OCI-LY1 (cell line): ENCODE data around the gene RNF181.
"Not testable (repeated sequence)": the region's sequence is repeated elsewhere in the genome, so short reads cannot be mapped to it uniquely, and the experiment has no call there.

Source experiments
- H2AFZ ChIP-seq: fragments of 200-600 bp; sonication (generic), shearing (Covaris generic); 2 replicates; pipeline ENCODE4 v1.6.0; 2014; ENCODE audit warnings: antibody characterized with exemption, mild to moderate bottlenecking, low read length
- H3F3A ChIP-seq: fragments of 200-600 bp; sonication (generic), shearing (Covaris generic); 2 replicates; pipeline ENCODE4 v1.6.0; 2014; ENCODE audit warnings: mild to moderate bottlenecking, antibody characterized with exemption, low read length, moderate library complexity; ENCODE audit not compliant: insufficient read depth
- H3K27ac ChIP-seq: fragments of 200-600 bp; sonication (generic); 2 replicates; pipeline ENCODE4 v1.5.1; 2014; ENCODE audit warnings: low read length, mixed run types, mild to moderate bottlenecking, low read depth; ENCODE audit not compliant: poor library complexity, severe bottlenecking
- H3K27me3 ChIP-seq: fragments of 200-600 bp; sonication (generic); 2 replicates; pipeline ENCODE4 v1.6.0; 2014; ENCODE audit warnings: antibody characterized with exemption, mild to moderate bottlenecking, low read length, moderate library complexity; ENCODE audit not compliant: insufficient read depth
- H3K36me3 ChIP-seq: fragments of 200-600 bp; sonication (generic); 2 replicates; pipeline ENCODE4 v1.6.1; 2014; ENCODE audit warnings: mild to moderate bottlenecking, antibody characterized with exemption, low read length, moderate library complexity, mixed read lengths; ENCODE audit not compliant: insufficient read depth
- H3K4me1 ChIP-seq: fragments of 200-600 bp; sonication (generic); 2 replicates; pipeline ENCODE4 v1.5.1; 2014; ENCODE audit warnings: mild to moderate bottlenecking, low read length, moderate library complexity; ENCODE audit not compliant: insufficient read depth, severe bottlenecking
- H3K4me2 ChIP-seq: fragments of 200-600 bp; sonication (generic), shearing (Covaris generic); 2 replicates; pipeline ENCODE4 v1.6.1; 2014; ENCODE audit warnings: low read length
- H3K4me3 ChIP-seq: fragments of 200-600 bp; sonication (generic); 2 replicates; pipeline ENCODE4 v1.5.1; 2014; ENCODE audit warnings: low read length, low read depth, mild to moderate bottlenecking, mixed read lengths; ENCODE audit not compliant: poor library complexity, severe bottlenecking
- H3K79me2 ChIP-seq: fragments of 200-600 bp; shearing (Covaris generic); 2 replicates; pipeline ENCODE4 v1.6.1; 2016; ENCODE audit warnings: mixed run types, low read length, mixed read lengths; ENCODE audit not compliant: insufficient read depth
- H3K9ac ChIP-seq: fragments of 200-600 bp; sonication (generic), shearing (Covaris generic); 2 replicates; pipeline ENCODE4 v1.6.1; 2014; ENCODE audit warnings: mild to moderate bottlenecking, low read length, mixed read lengths
- H3K9me2 ChIP-seq: fragments of 200-600 bp; sonication (generic), shearing (Covaris generic); 2 replicates; pipeline ENCODE4 v1.6.1; 2014; ENCODE audit warnings: low read depth, mild to moderate bottlenecking, low read length, mixed read lengths
- H3K9me3 ChIP-seq: fragments of 200-600 bp; shearing (Covaris generic); 2 replicates; pipeline ENCODE4 v1.6.1; 2014; ENCODE audit warnings: low read length, mixed read lengths
- H4K20me1 ChIP-seq: fragments of 200-600 bp; sonication (generic), shearing (Covaris generic); 2 replicates; pipeline ENCODE4 v1.6.0; 2016; ENCODE audit warnings: mild to moderate bottlenecking, low read length; ENCODE audit not compliant: insufficient read depth
- EZH2 ChIP-seq: fragments of 200-600 bp; sonication (generic), shearing (Covaris generic); IDR thresholded peaks from 2 replicates; pipeline ENCODE4 v1.8.0; 2017; ENCODE audit warnings: borderline replicate concordance, mixed run types, mild to moderate bottlenecking, antibody characterized with exemption, low read length, moderate library complexity, mixed read lengths
- TF ChIP-seq, protein P1 (sequence below): fragments of 200-600 bp; sonication (generic), shearing (Covaris generic); IDR thresholded peaks from 2 replicates; pipeline ENCODE4 v1.5.1; 2017; ENCODE audit warnings: mild to moderate bottlenecking, antibody characterized with exemption, low read length, moderate library complexity, mixed read lengths

Gene RNF181

DNA sequence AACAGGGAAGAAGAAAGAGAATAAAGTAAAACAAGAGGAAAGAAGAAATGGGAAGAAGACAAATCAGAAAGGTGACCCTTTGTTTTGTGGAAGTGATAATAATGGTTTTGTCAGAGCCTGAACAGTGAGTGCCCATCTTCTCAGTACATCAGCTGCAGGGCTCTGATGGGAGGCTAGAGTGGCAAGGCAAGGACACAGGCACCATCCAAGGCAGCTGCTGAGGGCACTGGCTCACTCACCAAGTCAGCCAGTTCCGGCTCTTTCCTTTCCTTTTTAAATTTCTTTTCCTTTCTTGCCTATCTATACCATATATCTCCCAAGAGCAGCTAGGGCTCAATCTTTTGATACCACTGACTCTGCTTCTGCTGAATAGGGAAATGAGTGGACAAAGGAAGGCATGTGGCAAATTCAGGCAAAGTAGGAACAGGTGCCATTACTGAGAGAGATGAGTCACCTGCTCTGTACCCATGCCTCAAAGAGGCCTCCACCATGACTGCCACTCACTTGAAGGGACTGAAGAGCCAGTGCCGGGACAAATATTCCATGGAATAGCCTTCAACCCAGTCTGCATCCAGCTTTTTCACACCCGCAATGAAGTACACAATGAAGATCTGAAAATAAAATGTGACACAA is 40.4 kb upstream of the RNF181 start:
- Histone ChIP-seq H2AFZ (no peak overlapping the region), H3K9me2 (no peaks in the 10 kb centered on the region), H3K4me2 (no peak overlapping the region), H4K20me1 (no peaks in the 10 kb centered on the region), H3K27ac (no peak overlapping the region), H3F3A (no peaks in the 10 kb centered on the region), H3K4me3 (no peak overlapping the region), H3K36me3 (peaks cover 51% of the 10 kb centered on the region; the same call in 1 of the 2 replicates), H3K9me3 (no peaks in the 10 kb centered on the region), H3K27me3 (no peaks in the 10 kb centered on the region), H3K9ac (no peak overlapping the region), H3K79me2 (peaks cover 3% of the 10 kb centered on the region; the same call in 1 of the 2 replicates), H3K4me1 (peaks cover 6% of the 10 kb centered on the region)
- TF ChIP-seq, protein P1, sequence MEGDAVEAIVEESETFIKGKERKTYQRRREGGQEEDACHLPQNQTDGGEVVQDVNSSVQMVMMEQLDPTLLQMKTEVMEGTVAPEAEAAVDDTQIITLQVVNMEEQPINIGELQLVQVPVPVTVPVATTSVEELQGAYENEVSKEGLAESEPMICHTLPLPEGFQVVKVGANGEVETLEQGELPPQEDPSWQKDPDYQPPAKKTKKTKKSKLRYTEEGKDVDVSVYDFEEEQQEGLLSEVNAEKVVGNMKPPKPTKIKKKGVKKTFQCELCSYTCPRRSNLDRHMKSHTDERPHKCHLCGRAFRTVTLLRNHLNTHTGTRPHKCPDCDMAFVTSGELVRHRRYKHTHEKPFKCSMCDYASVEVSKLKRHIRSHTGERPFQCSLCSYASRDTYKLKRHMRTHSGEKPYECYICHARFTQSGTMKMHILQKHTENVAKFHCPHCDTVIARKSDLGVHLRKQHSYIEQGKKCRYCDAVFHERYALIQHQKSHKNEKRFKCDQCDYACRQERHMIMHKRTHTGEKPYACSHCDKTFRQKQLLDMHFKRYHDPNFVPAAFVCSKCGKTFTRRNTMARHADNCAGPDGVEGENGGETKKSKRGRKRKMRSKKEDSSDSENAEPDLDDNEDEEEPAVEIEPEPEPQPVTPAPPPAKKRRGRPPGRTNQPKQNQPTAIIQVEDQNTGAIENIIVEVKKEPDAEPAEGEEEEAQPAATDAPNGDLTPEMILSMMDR = no peak
- TF ChIP-seq EZH2 = no peak

DNA sequence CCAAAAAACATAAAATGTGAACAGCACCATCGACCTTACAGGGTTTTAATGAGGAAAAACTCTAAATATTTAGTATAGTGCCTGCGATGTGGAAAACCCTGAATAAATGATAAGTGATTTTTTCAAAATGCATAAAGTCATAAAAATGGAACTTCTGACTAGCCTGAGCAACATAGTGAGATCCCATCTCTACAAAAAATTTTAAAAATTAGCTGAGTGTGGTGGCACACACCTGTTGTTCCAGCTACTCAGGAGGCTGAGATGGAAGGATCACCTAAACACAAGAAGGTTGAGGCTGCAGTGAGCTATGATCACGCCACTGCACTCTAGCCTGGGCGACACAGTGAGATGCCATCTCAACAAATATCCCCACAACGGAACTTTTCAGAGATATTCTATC is 38.4 kb upstream of the RNF181 start:
- Histone ChIP-seq H2AFZ (no peak overlapping the region), H3K27ac (no peak overlapping the region), H3K9ac (no peak overlapping the region), H3K36me3 (peaks cover 33% of the 10 kb centered on the region; the same call in 1 of the 2 replicates), H3K9me3 (no peaks in the 10 kb centered on the region), H4K20me1 (no peaks in the 10 kb centered on the region), H3F3A (no peaks in the 10 kb centered on the region), H3K9me2 (no peaks in the 10 kb centered on the region), H3K79me2 (peaks cover 12% of the 10 kb centered on the region), H3K27me3 (no peaks in the 10 kb centered on the region), H3K4me3 (no peak overlapping the region), H3K4me2 (no peak overlapping the region), H3K4me1 (peaks cover 17% of the 10 kb centered on the region)
- TF ChIP-seq, protein P1 = no peak
- TF ChIP-seq EZH2 = no peak

DNA sequence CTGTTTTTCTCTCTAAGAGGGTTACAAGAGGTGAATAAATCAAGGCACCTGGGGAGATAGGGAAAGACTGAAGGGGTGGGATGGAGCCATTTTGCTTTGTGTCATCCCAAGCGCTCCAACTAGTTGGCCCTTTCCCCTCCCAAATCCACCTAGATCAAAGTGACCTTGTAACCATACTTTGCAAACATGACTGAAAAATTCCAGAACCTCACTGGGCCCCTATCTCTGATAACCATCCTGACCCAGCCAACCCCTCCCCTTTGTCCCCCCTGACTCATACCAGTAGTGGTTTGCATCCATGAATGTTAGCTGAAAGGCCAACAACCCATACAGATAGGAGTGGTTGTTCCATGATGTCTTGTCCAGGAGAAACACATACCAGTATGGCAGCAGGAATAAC is 37.4 kb upstream of the RNF181 start:
- no peaks in the 10 kb centered on the region for H3F3A ChIP-seq
- peaks cover 25% of the 10 kb centered on the region; the same call in 1 of the 2 replicates for H3K36me3 ChIP-seq
- peaks cover 12% of the 10 kb centered on the region for H3K79me2 ChIP-seq
- no peak overlapping the region for H3K27ac ChIP-seq
- H3K27me3 ChIP-seq = no peaks in the 10 kb centered on the region
- H3K4me1 ChIP-seq = peaks cover 19% of the 10 kb centered on the region
- H3K9me3 ChIP-seq = no peaks in the 10 kb centered on the region
- no peak overlapping the region for H2AFZ ChIP-seq
- H3K4me2 ChIP-seq = no peak overlapping the region
- no peaks in the 10 kb centered on the region for H3K9me2 ChIP-seq
- TF ChIP-seq, protein P1 = no peak
- no peak for TF ChIP-seq EZH2
- H3K4me3 ChIP-seq = no peak overlapping the region
- no peaks in the 10 kb centered on the region for H4K20me1 ChIP-seq
- H3K9ac ChIP-seq = no peak overlapping the region

DNA sequence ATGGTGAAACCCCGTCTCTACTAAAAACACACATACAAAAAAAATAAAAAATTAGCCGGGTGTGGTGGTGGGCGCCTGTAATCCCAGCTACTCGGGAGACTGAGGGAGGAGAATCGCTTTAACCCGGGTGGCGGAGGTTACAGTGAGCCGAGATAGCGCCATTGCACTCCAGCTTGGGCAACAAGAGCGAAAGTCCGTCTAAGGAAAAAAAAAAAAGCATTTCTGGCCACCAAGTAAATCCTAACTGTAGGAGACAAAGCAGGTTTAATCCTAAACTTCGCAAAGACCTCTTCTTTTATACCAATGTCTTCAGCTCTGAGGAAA is 35.2 kb upstream of the RNF181 start:
- H3K9me2 ChIP-seq, H4K20me1 ChIP-seq, H3K27me3 ChIP-seq, H3K36me3 ChIP-seq, H3F3A ChIP-seq, H2AFZ ChIP-seq, H3K9me3 ChIP-seq, H3K27ac ChIP-seq: not testable (repeated sequence)
- peak overlapping the region; percentile 71 for H3K4me3 ChIP-seq
- H3K9ac ChIP-seq = peak overlapping the region; percentile 77
- peaks cover 25% of the 10 kb centered on the region for H3K4me1 ChIP-seq
- H3K79me2 ChIP-seq = peaks cover 12% of the 10 kb centered on the region
- peak overlapping the region; percentile 79 for H3K4me2 ChIP-seq
